Peyer's patch (tissue), 4 donors: Measurements from ENCODE around the gene SPATA16. TPM values are rescaled to one million over a fixed set of nuclear protein-coding genes. Genes with fewer than 3 reads are reported as not detected.
A peak's percentile ranks its signal among the peaks of the same experiment; 100 is the strongest.

ENCODE experiments used
- DNase-seq, 3 donors: peaks; one replicate each; pipeline ENCODE4 v3.0.0-alpha.2; 2017 to 2019
- H3K27ac ChIP-seq, 4 donors: fragments of 200-600 bp; sonication (generic); one replicate each; pipeline ENCODE4 v1.5.1; 2016 to 2019
- H3K27me3 ChIP-seq, 2 donors: fragments of 200-600 bp; sonication (generic); one replicate each; pipeline ENCODE4 v1.5.1; 2019
- H3K36me3 ChIP-seq, 3 donors: fragments of 200-600 bp; sonication (generic); one replicate each; pipeline ENCODE4 v1.5.1; 2016 to 2019
- H3K4me1 ChIP-seq, 4 donors: fragments of 200-600 bp; sonication (generic); one replicate each; pipeline ENCODE4 v1.5.1; 2016 to 2019
- H3K4me3 ChIP-seq, 4 donors: fragments of 200-600 bp; sonication (generic); 1 replicate in 3 of 4; 2 replicates in 1 of 4; pipeline ENCODE4 v1.5.1; 2016 to 2019; ENCODE audit warnings: mild to moderate bottlenecking in 1 of 4
- H3K9me3 ChIP-seq, 4 donors: fragments of 200-600 bp; sonication (generic); one replicate each; pipeline ENCODE4 v1.5.1; 2016 to 2019; ENCODE audit warnings: mild to moderate bottlenecking in 1 of 4
- CTCF ChIP-seq, 6 experiments: fragments of 450-650 bp in 4 of 6; fragments of 200-600 bp in 2 of 6; sonication (generic) in 1 of 6; IDR thresholded peaks; one replicate each; pipeline ENCODE4 v1.5.1; 2017 to 2019; ENCODE audit warnings: antibody characterized with exemption in 6 of 6, mild to moderate bottlenecking in 3 of 6, moderate library complexity in 1 of 6
- POLR2A ChIP-seq, 2 donors: fragments of 450-650 bp; IDR thresholded peaks; one replicate each; pipeline ENCODE4 v1.5.1; 2017; ENCODE audit warnings: antibody characterized with exemption in 2 of 2, mild to moderate bottlenecking in 2 of 2, moderate library complexity in 2 of 2
- total RNA-seq, 4 donors: library from RNA; depleted of rRNA; stranded (reverse); fragments of >200 nt; gene quantifications; one replicate each; pipeline ENCODE4 v1.1.0, GENCODE V29; 2016

SPATA16 gene
- total RNA-seq, 4 donors from 2014 or later = not detected

GRCh38 chr3:172856795-172857742, 284.0 kb downstream of the SPATA16 start:
- DNase-seq = peak in 2 of 3 donors; percentile 48 to 53
- no peak overlapping the region for H3K4me3 ChIP-seq
- TF ChIP-seq POLR2A (IDR thresholded peaks at IDR 0.05) (no peak), CTCF (IDR thresholded peaks at IDR 0.05) (no peak)
- no peaks in the 10 kb centered on the region for H3K9me3 ChIP-seq
- no peak overlapping the region for H3K27ac ChIP-seq
- no peaks in the 10 kb centered on the region for H3K36me3 ChIP-seq
- no peaks in the 10 kb centered on the region for H3K4me1 ChIP-seq
- no peaks in the 10 kb centered on the region for H3K27me3 ChIP-seq

GRCh38 chr3:172855037-172855436, 286.0 kb downstream of the SPATA16 start:
- H3K27ac ChIP-seq = no peak overlapping the region
- H3K36me3 ChIP-seq = no peaks in the 10 kb centered on the region
- no peaks in the 10 kb centered on the region for H3K27me3 ChIP-seq
- no peak for DNase-seq
- no peaks in the 10 kb centered on the region for H3K4me1 ChIP-seq
- H3K4me3 ChIP-seq = no peak overlapping the region
- TF ChIP-seq POLR2A (IDR thresholded peaks at IDR 0.05) = no peak
- no peaks in the 10 kb centered on the region for H3K9me3 ChIP-seq

- Histone ChIP-seq H3K9me3 (no peaks in the 10 kb centered on the region), H3K36me3 (no peaks in the 10 kb centered on the region), H3K27ac (no peak overlapping the region), H3K27me3 (no peaks in the 10 kb centered on the region), H3K4me1 (no peaks in the 10 kb centered on the region), H3K4me3 (no peak overlapping the region)
- no peak for TF ChIP-seq POLR2A (IDR thresholded peaks at IDR 0.05)
- no peak for TF ChIP-seq CTCF (IDR thresholded peaks at IDR 0.05)
- DNase-seq = no peak
These were observed 286.9 kb downstream of the SPATA16 start for GRCh38 chr3:172853921-172854666.

GRCh38 chr3:172853005-172853404, 288.0 kb downstream of the SPATA16 start:
- Histone ChIP-seq H3K36me3 (no peaks in the 10 kb centered on the region), H3K4me1 (no peaks in the 10 kb centered on the region), H3K9me3 (no peaks in the 10 kb centered on the region), H3K4me3 (no peak overlapping the region), H3K27me3 (no peaks in the 10 kb centered on the region), H3K27ac (no peak overlapping the region)
- TF ChIP-seq POLR2A (IDR thresholded peaks at IDR 0.05) = no peak
- no peak for TF ChIP-seq CTCF (IDR thresholded peaks at IDR 0.05)
- DNase-seq = no peak

GRCh38 chr3:172848910-172849309, 292.1 kb downstream of the SPATA16 start:
- H3K36me3 ChIP-seq = no peaks in the 10 kb centered on the region
- no peak for TF ChIP-seq POLR2A (IDR thresholded peaks at IDR 0.05)
- TF ChIP-seq CTCF (IDR thresholded peaks at IDR 0.05) = no peak
- no peak overlapping the region for H3K27ac ChIP-seq
- H3K4me1 ChIP-seq = no peaks in the 10 kb centered on the region
- H3K27me3 ChIP-seq = no peaks in the 10 kb centered on the region
- H3K4me3 ChIP-seq = no peak overlapping the region
- no peak for DNase-seq
- H3K9me3 ChIP-seq = no peaks in the 10 kb centered on the region

GRCh38 chr3:172847292-172847691, 293.7 kb downstream of the SPATA16 start:
- no peaks in the 10 kb centered on the region for H3K9me3 ChIP-seq
- no peak overlapping the region for H3K4me3 ChIP-seq
- no peaks in the 10 kb centered on the region for H3K36me3 ChIP-seq
- TF ChIP-seq POLR2A (IDR thresholded peaks at IDR 0.05) = no peak
- no peak for TF ChIP-seq CTCF (IDR thresholded peaks at IDR 0.05)
- no peak for DNase-seq
- no peaks in the 10 kb centered on the region for H3K4me1 ChIP-seq
- no peak overlapping the region for H3K27ac ChIP-seq
- H3K27me3 ChIP-seq = no peaks in the 10 kb centered on the region
